DND-41 (cell line): ENCODE measurements around the gene TRMO.

Source experiments
- ATAC-seq: fragments of 200-7000 bp; cut with Tn5 transposase; 3 replicates; pipeline ENCODE4 v1.9.1; 2021; ENCODE audit warnings: low read depth; ENCODE audit not compliant: insufficient read depth
- DNase-seq: peaks from one replicate; pipeline ENCODE4 v3.0.0-alpha.2; 2020
- H2AFZ ChIP-seq: 2 replicates; pipeline ENCODE4 v1.6.0; 2012; ENCODE audit warnings: low read depth, low read length
- H3K27ac ChIP-seq: 2 replicates; pipeline ENCODE4 v1.5.1; 2012; ENCODE audit warnings: low read length, inconsistent platforms
- H3K27me3 ChIP-seq: fragments of 200-600 bp; sonication (generic); 2 replicates; pipeline ENCODE4 v1.6.0; 2012; ENCODE audit warnings: low read length, mild to moderate bottlenecking, inconsistent platforms; ENCODE audit not compliant: insufficient read depth, poor library complexity
- H3K36me3 ChIP-seq: 2 replicates; pipeline ENCODE4 v1.5.1; 2012; ENCODE audit warnings: low read length, inconsistent platforms; ENCODE audit not compliant: insufficient read depth
- H3K4me1 ChIP-seq: 2 replicates; pipeline ENCODE4 v1.5.1; 2012; ENCODE audit warnings: mild to moderate bottlenecking, low read length; ENCODE audit not compliant: insufficient read depth
- H3K4me2 ChIP-seq: 2 replicates; pipeline ENCODE4 v1.6.0; 2012; ENCODE audit warnings: mild to moderate bottlenecking, moderate library complexity, low read length, inconsistent platforms; ENCODE audit not compliant: insufficient read depth
- H3K4me3 ChIP-seq, 2 experiments: fragments of 200-600 bp in 1 of 2; shearing (Covaris generic) in 1 of 2; 2 replicates each; pipeline ENCODE4 v1.5.1; 2012 to 2016; ENCODE audit warnings: inconsistent platforms in 2 of 2, low read length in 2 of 2, mild to moderate bottlenecking in 2 of 2, low read depth in 1 of 2, moderate library complexity in 1 of 2
- H3K79me2 ChIP-seq: 2 replicates; pipeline ENCODE4 v1.6.0; 2012; ENCODE audit warnings: low read length, inconsistent platforms; ENCODE audit not compliant: insufficient read depth
- H3K9ac ChIP-seq: 2 replicates; pipeline ENCODE4 v1.6.0; 2012; ENCODE audit warnings: low read depth, mild to moderate bottlenecking, inconsistent platforms, low read length, moderate library complexity
- H3K9me3 ChIP-seq: 2 replicates; pipeline ENCODE4 v1.5.1; 2012; ENCODE audit warnings: low read length, moderate library complexity, mild to moderate bottlenecking, inconsistent platforms; ENCODE audit not compliant: insufficient read depth, severe bottlenecking
- H4K20me1 ChIP-seq: 2 replicates; pipeline ENCODE4 v1.6.0; 2012; ENCODE audit warnings: low read length; ENCODE audit not compliant: insufficient read depth
- CTCF ChIP-seq: IDR thresholded peaks from 2 replicates; pipeline ENCODE4 v1.5.1; 2012; ENCODE audit warnings: borderline replicate concordance, low read length, moderate library complexity, mild to moderate bottlenecking; ENCODE audit not compliant: poor library complexity, severe bottlenecking; ENCODE audit errors: extremely low read depth
- EZH2 ChIP-seq: IDR thresholded peaks from 3 replicates; pipeline ENCODE4 v1.6.1; 2012; ENCODE audit warnings: borderline replicate concordance, low read depth, mild to moderate bottlenecking, moderate library complexity, low read length, inconsistent platforms; ENCODE audit not compliant: severe bottlenecking

The TRMO gene

DNA sequence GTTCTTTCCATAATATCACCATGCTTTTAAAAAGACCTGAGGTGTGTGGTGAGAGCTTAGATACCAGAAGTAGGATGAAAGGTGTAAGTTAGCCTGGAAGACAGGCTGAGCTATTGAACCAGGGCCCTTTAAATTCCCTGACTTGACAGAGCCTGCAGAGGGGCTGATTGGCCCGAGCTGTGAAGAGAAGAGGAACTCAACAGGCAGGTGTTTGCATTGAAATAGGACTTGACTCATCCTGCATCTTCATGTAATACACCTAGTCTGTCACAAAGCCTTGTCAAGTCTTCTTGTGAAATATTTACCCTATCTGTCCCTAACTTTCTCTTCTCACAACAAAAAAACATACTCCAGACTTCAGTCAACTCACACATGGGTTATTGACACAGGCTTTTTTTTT lies 44.2 kb upstream of the TRMO start:
- no peak for ATAC-seq
- H3K4me1 ChIP-seq, result peaks cover 30% of the 10 kb centered on the region
- no peaks in the 10 kb centered on the region for H3K36me3 ChIP-seq
- no peaks in the 10 kb centered on the region for H3K27me3 ChIP-seq
- no peaks in the 10 kb centered on the region for H4K20me1 ChIP-seq
- H3K4me3 ChIP-seq, result no peak overlapping the region
- DNase-seq, result no peak
- no peak overlapping the region for H3K9ac ChIP-seq
- no peak overlapping the region for H2AFZ ChIP-seq
- H3K79me2 ChIP-seq, result peaks cover 11% of the 10 kb centered on the region
- no peaks in the 10 kb centered on the region for H3K9me3 ChIP-seq
- no peak overlapping the region for H3K27ac ChIP-seq
- no peak overlapping the region for H3K4me2 ChIP-seq
- no peak for TF ChIP-seq CTCF
- TF ChIP-seq EZH2, result no peak

DNA sequence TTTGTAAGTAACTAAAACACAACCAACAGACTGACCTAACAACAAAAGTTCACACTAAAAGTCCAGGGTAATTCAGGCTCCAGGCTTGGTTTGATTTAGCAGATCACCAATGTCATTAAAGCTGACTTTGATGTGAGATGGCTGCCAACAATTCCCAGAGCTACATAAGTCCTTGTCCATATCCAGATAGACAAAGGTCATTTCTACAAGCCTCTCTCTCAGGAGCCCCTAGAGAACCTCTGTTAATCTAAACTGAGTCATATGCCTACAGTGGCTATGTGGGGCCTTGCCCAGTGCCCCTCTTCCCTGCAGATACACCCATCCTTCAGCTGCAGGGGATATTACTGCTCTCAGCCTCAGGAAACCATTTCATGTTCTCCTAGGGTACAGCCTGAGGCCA lies 42.6 kb upstream of the TRMO start:
- no peak for TF ChIP-seq CTCF
- TF ChIP-seq EZH2, result no peak
- H2AFZ ChIP-seq, result no peak overlapping the region

GRCh38 chr9:97963232-97963631 lies 40.9 kb upstream of the TRMO start:
- Histone ChIP-seq H3K4me3 (no peak overlapping the region), H3K36me3 (no peaks in the 10 kb centered on the region)

More for the DNA sequence above, 42.6 kb upstream of the TRMO start:
- ATAC-seq (no peak), DNase-seq (no peak)
- H3K9ac ChIP-seq, result no peak overlapping the region
- peaks cover 3% of the 10 kb centered on the region; the same call in 1 of the 2 replicates for H3K79me2 ChIP-seq
- no peaks in the 10 kb centered on the region for H4K20me1 ChIP-seq
- no peaks in the 10 kb centered on the region for H3K36me3 ChIP-seq
- H3K4me3 ChIP-seq, result no peak overlapping the region
- H3K9me3 ChIP-seq, result no peaks in the 10 kb centered on the region
- no peak overlapping the region for H3K4me2 ChIP-seq
- H3K27ac ChIP-seq, result no peak overlapping the region
- no peaks in the 10 kb centered on the region for H3K27me3 ChIP-seq
- H3K4me1 ChIP-seq, result peaks cover 15% of the 10 kb centered on the region

More at GRCh38 chr9:97963232-97963631, 40.9 kb upstream of the TRMO start:
- H3K4me1 ChIP-seq, result no peaks in the 10 kb centered on the region
- no peak overlapping the region for H2AFZ ChIP-seq
- no peaks in the 10 kb centered on the region for H3K27me3 ChIP-seq
- DNase-seq (no peak), ATAC-seq (no peak)
- H3K79me2 ChIP-seq, result no peaks in the 10 kb centered on the region
- H3K9me3 ChIP-seq, result no peaks in the 10 kb centered on the region
- H3K27ac ChIP-seq, result no peak overlapping the region
- TF ChIP-seq EZH2 (no peak), CTCF (no peak)
- no peak overlapping the region for H3K9ac ChIP-seq
- H4K20me1 ChIP-seq, result no peaks in the 10 kb centered on the region
- no peak overlapping the region for H3K4me2 ChIP-seq
